ENCODE data around the gene PLEK.

- TF ChIP-seq CTCF (IDR thresholded peaks at IDR 0.05), result no peak
- TF ChIP-seq POLR2A (IDR thresholded peaks at IDR 0.05), result no peak
Measured at GRCh38 chr2:68356599-68357239, 8.4 kb upstream of the PLEK start.
